Gastroesophageal sphincter (tissue), 4 donors: ENCODE measurements around the gene PCNT. TPM values are rescaled to one million over a fixed set of nuclear protein-coding genes. Genes with fewer than 3 reads are reported as not detected.

ENCODE experiments used
- ATAC-seq: fragments of 150-250 bp; one replicate; pipeline ENCODE4 v1.9.1; 2016; ENCODE audit warnings: mild to moderate bottlenecking, moderate library complexity
- H3K27ac ChIP-seq, 4 donors: fragments of 200-600 bp; sonication (generic) in 3 of 4; 1 replicate in 3 of 4; 2 replicates in 1 of 4; pipeline ENCODE4 v1.5.1; 2016 to 2019
- H3K27me3 ChIP-seq: fragments of 200-600 bp; sonication (generic); one replicate; pipeline ENCODE4 v1.5.1; 2019
- H3K36me3 ChIP-seq, 2 donors: fragments of 200-600 bp; sonication (generic); one replicate each; pipeline ENCODE4 v1.5.1; 2019; ENCODE audit warnings: control low read depth in 1 of 2
- H3K4me1 ChIP-seq, 3 donors: fragments of 200-600 bp; sonication (generic); 1 replicate in 2 of 3; 2 replicates in 1 of 3; pipeline ENCODE4 v1.5.1; 2016 to 2019; ENCODE audit warnings: control low read depth in 2 of 3
- H3K4me3 ChIP-seq, 2 donors: fragments of 200-600 bp; sonication (generic); one replicate each; pipeline ENCODE4 v1.5.1; 2019; ENCODE audit warnings: mild to moderate bottlenecking in 1 of 2, moderate library complexity in 1 of 2
- H3K9me3 ChIP-seq, 3 donors: fragments of 200-600 bp; sonication (generic); one replicate each; pipeline ENCODE4 v1.5.1; 2017 to 2019; ENCODE audit warnings: control low read depth in 2 of 3
- CTCF ChIP-seq, 4 experiments: fragments of 200-600 bp in 2 of 4; fragments of 450-650 bp in 2 of 4; sonication (generic) in 1 of 4; IDR thresholded peaks; one replicate each; pipeline ENCODE4 v1.5.1; 2017 to 2019; ENCODE audit warnings: antibody characterized with exemption in 4 of 4, mild to moderate bottlenecking in 2 of 4, moderate library complexity in 2 of 4
- EP300 ChIP-seq: sonication (generic); formaldehyde crosslinking; IDR thresholded peaks from one replicate; pipeline ENCODE4 v1.6.1; 2017; ENCODE audit warnings: antibody characterized with exemption, mild to moderate bottlenecking
- POLR2A ChIP-seq, 2 donors: fragments of 450-650 bp; IDR thresholded peaks; one replicate each; pipeline ENCODE4 v1.6.1; 2017; ENCODE audit warnings: antibody characterized with exemption in 2 of 2, mild to moderate bottlenecking in 2 of 2, moderate library complexity in 1 of 2
- POLR2AphosphoS5 ChIP-seq: sonication (generic); formaldehyde crosslinking; IDR thresholded peaks from one replicate; pipeline ENCODE4 v1.6.1; 2017; ENCODE audit warnings: antibody characterized with exemption
- WGBS, 2 donors: methylation state at CpG; one replicate each; pipeline ENCODE4 v1.1.5; 2018; ENCODE audit warnings: low coverage in 1 of 2; 5-methylcytosine and 5-hydroxymethylcytosine counted together
- total RNA-seq, 4 donors: library from RNA; depleted of rRNA; stranded (reverse); fragments of >200 nt; gene quantifications; one replicate each; pipeline ENCODE4 v1.1.0, GENCODE V29; 2016

Gene PCNT
- total RNA-seq, 4 donors from 2014 or later = 24.3 to 31.1 (median 27.3) TPM

DNA sequence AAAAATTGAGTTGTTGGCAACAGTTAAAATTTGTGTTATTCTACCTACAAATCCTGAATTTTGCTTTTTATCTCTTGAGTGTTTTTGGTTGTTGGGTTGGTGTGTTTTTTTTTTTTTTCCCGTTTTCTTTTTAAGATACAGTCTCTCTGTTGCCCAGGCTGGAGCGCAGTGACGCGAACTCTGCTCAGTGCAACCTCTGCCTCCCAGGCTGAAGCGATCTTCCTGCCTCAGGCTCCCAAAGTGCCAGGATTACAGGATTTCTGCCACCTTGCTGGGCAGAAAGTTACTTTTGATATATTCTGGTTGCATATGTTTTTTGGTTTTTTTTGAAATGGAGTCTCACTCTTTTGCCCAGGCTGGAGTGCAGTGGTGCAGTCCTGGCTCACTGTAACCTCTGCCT, 4.2 kb downstream of the PCNT start:
- Histone ChIP-seq H3K27me3 (no peaks in the 10 kb centered on the region), H3K9me3 (no peaks in the 10 kb centered on the region), H3K36me3 (peaks cover 0 to 53% of the 10 kb centered on the region in 2 donors), H3K4me3 (no peak overlapping the region), H3K4me1 (peaks cover 0 to 19% (median 6%) of the 10 kb centered on the region in 3 donors), H3K27ac (no peak overlapping the region)
- WGBS, 2 donors = 50 to 77% methylated on average over 2 to 5 of the region's 5 CpGs
- TF ChIP-seq POLR2A (IDR thresholded peaks at IDR 0.05) = no peak
- no peak for TF ChIP-seq CTCF (IDR thresholded peaks at IDR 0.05)
- TF ChIP-seq POLR2AphosphoS5 = no peak
- no peak for TF ChIP-seq EP300
- ATAC-seq = no peak

DNA sequence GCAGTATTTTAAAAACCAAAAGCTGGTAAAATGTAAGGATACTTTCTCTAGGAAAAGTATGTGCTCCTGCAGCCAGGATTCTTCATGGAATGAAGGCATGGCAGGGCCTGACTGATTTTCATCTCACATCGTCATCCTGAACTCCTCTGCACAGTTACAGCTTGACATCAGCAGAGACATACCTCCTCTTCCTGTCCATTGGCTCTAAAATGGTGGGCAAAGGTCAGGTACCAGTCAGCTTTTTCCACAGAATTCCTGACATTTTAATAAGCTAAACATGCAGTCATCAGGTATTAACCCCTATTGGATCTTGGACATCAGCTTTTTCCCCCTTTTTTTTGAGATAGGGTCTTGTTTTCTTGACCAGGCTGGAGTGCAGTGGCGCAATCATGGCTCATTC, 5.8 kb downstream of the PCNT start:
- 85 to 86% methylated on average over 1 to 2 of the region's 2 CpGs for WGBS, 2 donors
- TF ChIP-seq EP300 (no peak), POLR2AphosphoS5 (no peak), POLR2A (IDR thresholded peaks at IDR 0.05) (no peak), CTCF (IDR thresholded peaks at IDR 0.05) (no peak)
- no peak for ATAC-seq
- Histone ChIP-seq H3K9me3 (no peaks in the 10 kb centered on the region), H3K4me3 (no peak overlapping the region), H3K27ac (no peak overlapping the region), H3K27me3 (no peaks in the 10 kb centered on the region), H3K4me1 (peaks cover 0 to 15% (median 4%) of the 10 kb centered on the region in 3 donors), H3K36me3 (peaks cover 0 to 63% of the 10 kb centered on the region in 2 donors)

GRCh38 chr21:46334351-46335140, 10.6 kb downstream of the PCNT start:
- Histone ChIP-seq H3K27ac (no peak overlapping the region), H3K27me3 (no peaks in the 10 kb centered on the region), H3K36me3 (peaks cover 0 to 85% of the 10 kb centered on the region in 2 donors), H3K9me3 (no peaks in the 10 kb centered on the region), H3K4me1 (no peaks in the 10 kb centered on the region), H3K4me3 (no peak overlapping the region)
- TF ChIP-seq CTCF (IDR thresholded peaks at IDR 0.05) (no peak), EP300 (no peak), POLR2AphosphoS5 (no peak), POLR2A (IDR thresholded peaks at IDR 0.05) (no peak)
- WGBS, 2 donors = 80 to 92% methylated on average over 3 to 12 of the region's 12 CpGs
- ATAC-seq = no peak

- Histone ChIP-seq H3K27me3 (no peaks in the 10 kb centered on the region), H3K27ac (no peak overlapping the region), H3K4me3 (no peak overlapping the region), H3K36me3 (peaks cover 0 to 88% of the 10 kb centered on the region in 2 donors), H3K9me3 (no peaks in the 10 kb centered on the region), H3K4me1 (no peaks in the 10 kb centered on the region)
- 94 to 100% methylated on average over 2 to 3 of the region's 3 CpGs for WGBS, 2 donors
- no peak for TF ChIP-seq POLR2A (IDR thresholded peaks at IDR 0.05)
- no peak for TF ChIP-seq EP300
- TF ChIP-seq POLR2AphosphoS5 = no peak
- no peak for TF ChIP-seq CTCF (IDR thresholded peaks at IDR 0.05)
- no peak for ATAC-seq
Observed at GRCh38 chr21:46336603-46337002, 12.6 kb downstream of the PCNT start.

DNA sequence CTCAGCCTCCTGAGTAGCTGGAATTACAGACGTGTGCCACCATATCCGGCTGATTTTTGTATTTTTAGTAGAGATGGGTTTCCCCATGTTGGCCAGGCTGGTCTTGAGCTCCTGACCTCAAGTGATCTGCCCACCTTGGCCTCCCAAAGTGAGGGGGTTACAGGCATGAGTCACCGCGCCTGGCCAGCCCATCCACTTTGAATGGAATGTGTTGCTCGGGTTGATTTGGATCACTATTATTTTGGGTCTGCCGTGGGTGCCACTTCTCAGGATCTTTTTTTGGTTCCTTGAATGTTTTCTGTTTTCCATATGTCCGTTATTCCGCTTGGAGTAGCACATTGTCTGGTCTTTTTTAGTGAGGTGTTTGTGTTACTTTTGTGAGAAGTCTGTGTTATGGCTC, 17.0 kb downstream of the PCNT start:
- 82 to 89% methylated on average over 4 to 6 of the region's 8 CpGs for WGBS, 2 donors
- H3K4me3 ChIP-seq = no peak overlapping the region
- H3K27ac ChIP-seq = no peak overlapping the region
- ATAC-seq = no peak
- H3K4me1 ChIP-seq = no peaks in the 10 kb centered on the region
- H3K9me3 ChIP-seq = no peaks in the 10 kb centered on the region
- no peaks in the 10 kb centered on the region for H3K27me3 ChIP-seq
- peaks cover 0 to 74% of the 10 kb centered on the region in 2 donors for H3K36me3 ChIP-seq
- no peak for TF ChIP-seq EP300
- no peak for TF ChIP-seq POLR2AphosphoS5
- no peak for TF ChIP-seq POLR2A (IDR thresholded peaks at IDR 0.05)
- TF ChIP-seq CTCF (IDR thresholded peaks at IDR 0.05) = no peak
